DND-41 (cell line): ENCODE measurements around the gene PTPRN2.

Source experiments
- ATAC-seq: fragments of 200-7000 bp; cut with Tn5 transposase; 3 replicates; pipeline ENCODE4 v1.9.1; 2021; ENCODE audit warnings: low read depth; ENCODE audit not compliant: insufficient read depth
- DNase-seq: peaks from one replicate; pipeline ENCODE4 v3.0.0-alpha.2; 2020
- H2AFZ ChIP-seq: 2 replicates; pipeline ENCODE4 v1.6.0; 2012; ENCODE audit warnings: low read depth, low read length
- H3K27ac ChIP-seq: 2 replicates; pipeline ENCODE4 v1.5.1; 2012; ENCODE audit warnings: low read length, inconsistent platforms
- H3K27me3 ChIP-seq: fragments of 200-600 bp; sonication (generic); 2 replicates; pipeline ENCODE4 v1.6.0; 2012; ENCODE audit warnings: low read length, mild to moderate bottlenecking, inconsistent platforms; ENCODE audit not compliant: insufficient read depth, poor library complexity
- H3K36me3 ChIP-seq: 2 replicates; pipeline ENCODE4 v1.5.1; 2012; ENCODE audit warnings: low read length, inconsistent platforms; ENCODE audit not compliant: insufficient read depth
- H3K4me1 ChIP-seq: 2 replicates; pipeline ENCODE4 v1.5.1; 2012; ENCODE audit warnings: mild to moderate bottlenecking, low read length; ENCODE audit not compliant: insufficient read depth
- H3K4me2 ChIP-seq: 2 replicates; pipeline ENCODE4 v1.6.0; 2012; ENCODE audit warnings: mild to moderate bottlenecking, moderate library complexity, low read length, inconsistent platforms; ENCODE audit not compliant: insufficient read depth
- H3K4me3 ChIP-seq, 2 experiments: fragments of 200-600 bp in 1 of 2; shearing (Covaris generic) in 1 of 2; 2 replicates each; pipeline ENCODE4 v1.5.1; 2012 to 2016; ENCODE audit warnings: inconsistent platforms in 2 of 2, low read length in 2 of 2, mild to moderate bottlenecking in 2 of 2, low read depth in 1 of 2, moderate library complexity in 1 of 2
- H3K79me2 ChIP-seq: 2 replicates; pipeline ENCODE4 v1.6.0; 2012; ENCODE audit warnings: low read length, inconsistent platforms; ENCODE audit not compliant: insufficient read depth
- H3K9ac ChIP-seq: 2 replicates; pipeline ENCODE4 v1.6.0; 2012; ENCODE audit warnings: low read depth, mild to moderate bottlenecking, inconsistent platforms, low read length, moderate library complexity
- H3K9me3 ChIP-seq: 2 replicates; pipeline ENCODE4 v1.5.1; 2012; ENCODE audit warnings: low read length, moderate library complexity, mild to moderate bottlenecking, inconsistent platforms; ENCODE audit not compliant: insufficient read depth, severe bottlenecking
- H4K20me1 ChIP-seq: 2 replicates; pipeline ENCODE4 v1.6.0; 2012; ENCODE audit warnings: low read length; ENCODE audit not compliant: insufficient read depth
- EZH2 ChIP-seq: IDR thresholded peaks from 3 replicates; pipeline ENCODE4 v1.6.1; 2012; ENCODE audit warnings: borderline replicate concordance, low read depth, mild to moderate bottlenecking, moderate library complexity, low read length, inconsistent platforms; ENCODE audit not compliant: severe bottlenecking
- TF ChIP-seq, protein P1 (sequence below): IDR thresholded peaks from 2 replicates; pipeline ENCODE4 v1.5.1; 2012; ENCODE audit warnings: borderline replicate concordance, low read length, moderate library complexity, mild to moderate bottlenecking; ENCODE audit not compliant: poor library complexity, severe bottlenecking; ENCODE audit errors: extremely low read depth

The PTPRN2 gene

GRCh38 chr7:157886266-157886665, 701.4 kb downstream of the PTPRN2 start:
- no peaks in the 10 kb centered on the region for H3K79me2 ChIP-seq
- no peak for TF ChIP-seq EZH2
- TF ChIP-seq, protein P1, sequence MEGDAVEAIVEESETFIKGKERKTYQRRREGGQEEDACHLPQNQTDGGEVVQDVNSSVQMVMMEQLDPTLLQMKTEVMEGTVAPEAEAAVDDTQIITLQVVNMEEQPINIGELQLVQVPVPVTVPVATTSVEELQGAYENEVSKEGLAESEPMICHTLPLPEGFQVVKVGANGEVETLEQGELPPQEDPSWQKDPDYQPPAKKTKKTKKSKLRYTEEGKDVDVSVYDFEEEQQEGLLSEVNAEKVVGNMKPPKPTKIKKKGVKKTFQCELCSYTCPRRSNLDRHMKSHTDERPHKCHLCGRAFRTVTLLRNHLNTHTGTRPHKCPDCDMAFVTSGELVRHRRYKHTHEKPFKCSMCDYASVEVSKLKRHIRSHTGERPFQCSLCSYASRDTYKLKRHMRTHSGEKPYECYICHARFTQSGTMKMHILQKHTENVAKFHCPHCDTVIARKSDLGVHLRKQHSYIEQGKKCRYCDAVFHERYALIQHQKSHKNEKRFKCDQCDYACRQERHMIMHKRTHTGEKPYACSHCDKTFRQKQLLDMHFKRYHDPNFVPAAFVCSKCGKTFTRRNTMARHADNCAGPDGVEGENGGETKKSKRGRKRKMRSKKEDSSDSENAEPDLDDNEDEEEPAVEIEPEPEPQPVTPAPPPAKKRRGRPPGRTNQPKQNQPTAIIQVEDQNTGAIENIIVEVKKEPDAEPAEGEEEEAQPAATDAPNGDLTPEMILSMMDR: no peak
- no peak overlapping the region for H2AFZ ChIP-seq
- no peak overlapping the region for H3K4me2 ChIP-seq
- H3K36me3 ChIP-seq: no peaks in the 10 kb centered on the region
- no peak overlapping the region for H3K27ac ChIP-seq
- H3K9ac ChIP-seq: no peak overlapping the region
- DNase-seq (no peak), ATAC-seq (no peak)
- H3K9me3 ChIP-seq: peaks cover 4% of the 10 kb centered on the region
- no peaks in the 10 kb centered on the region for H3K27me3 ChIP-seq
- H3K4me1 ChIP-seq: no peaks in the 10 kb centered on the region
- H3K4me3 ChIP-seq: no peak overlapping the region
- H4K20me1 ChIP-seq: no peaks in the 10 kb centered on the region

DNA sequence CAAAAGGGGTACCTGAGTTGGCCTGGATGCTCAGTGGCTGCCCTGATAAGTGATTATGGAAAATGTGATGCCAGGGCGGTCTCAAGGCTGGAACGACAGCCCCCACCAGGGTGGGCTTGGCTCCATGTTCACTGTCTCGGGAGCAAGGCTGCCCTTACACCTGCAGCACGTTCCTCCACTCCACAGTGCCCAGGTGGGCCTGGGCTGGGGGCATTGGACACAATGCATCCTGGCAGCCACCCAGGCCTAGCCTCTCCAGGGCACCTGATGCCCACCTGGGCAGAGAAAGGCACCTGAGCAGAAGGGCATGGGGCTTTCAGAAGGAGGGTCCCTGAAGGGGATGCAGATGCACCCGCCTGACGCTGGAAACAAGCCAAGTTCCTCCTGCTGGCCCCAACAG, 702.5 kb downstream of the PTPRN2 start:
- Histone ChIP-seq H3K79me2 (no peaks in the 10 kb centered on the region), H2AFZ (no peak overlapping the region), H3K27me3 (no peaks in the 10 kb centered on the region), H3K27ac (no peak overlapping the region), H3K36me3 (no peaks in the 10 kb centered on the region), H3K4me3 (no peak overlapping the region), H3K4me2 (no peak overlapping the region), H3K9me3 (peaks cover 4% of the 10 kb centered on the region), H3K4me1 (no peaks in the 10 kb centered on the region), H3K9ac (no peak overlapping the region), H4K20me1 (no peaks in the 10 kb centered on the region)
- no peak for ATAC-seq
- TF ChIP-seq, protein P1: no peak
- DNase-seq: no peak

- H3K4me1 ChIP-seq: no peaks in the 10 kb centered on the region
- H2AFZ ChIP-seq: no peak overlapping the region
- TF ChIP-seq, protein P1: no peak
- H3K27me3 ChIP-seq: no peaks in the 10 kb centered on the region
- no peak for DNase-seq
- no peaks in the 10 kb centered on the region for H3K36me3 ChIP-seq
- H3K4me3 ChIP-seq: no peak overlapping the region
- ATAC-seq: no peak
- no peak overlapping the region for H3K4me2 ChIP-seq
- H4K20me1 ChIP-seq: no peaks in the 10 kb centered on the region
- no peak overlapping the region for H3K9ac ChIP-seq
- no peak overlapping the region for H3K27ac ChIP-seq
- no peaks in the 10 kb centered on the region for H3K79me2 ChIP-seq
- peaks cover 4% of the 10 kb centered on the region for H3K9me3 ChIP-seq
Observed at GRCh38 chr7:157884461-157885062, 703.1 kb downstream of the PTPRN2 start.
